ENCODE measurements around the gene DNMBP.

DNMBP gene

DNA sequence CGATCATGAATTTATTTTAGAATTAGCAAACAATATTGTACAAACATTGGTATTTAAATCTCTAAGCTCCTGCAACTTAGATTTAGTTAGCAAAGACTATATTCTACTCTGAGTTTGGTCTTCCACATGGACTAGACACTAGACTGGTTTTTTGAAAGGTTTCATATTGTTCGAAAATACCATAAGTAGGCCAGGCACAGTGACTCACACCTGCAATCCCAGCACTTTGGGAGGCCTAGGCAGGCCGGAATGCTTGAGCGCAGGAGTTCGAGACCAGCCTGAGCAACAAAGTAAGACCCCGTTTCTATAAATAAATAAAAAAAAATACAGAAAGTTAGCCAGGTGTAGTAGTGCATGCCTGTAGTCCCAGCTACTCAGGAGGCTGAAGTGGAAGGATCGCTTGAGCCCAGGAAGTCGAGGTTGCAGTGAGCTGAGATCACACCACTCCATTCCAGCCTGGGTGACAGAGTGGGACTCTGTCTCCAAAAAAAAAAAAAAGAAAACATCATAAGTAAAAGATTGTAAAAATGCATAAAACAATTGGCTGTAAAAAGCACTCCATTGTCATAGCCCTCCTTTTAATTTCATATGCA, 154.2 kb downstream of the DNMBP start:
- TF ChIP-seq GATA2 (IDR thresholded peaks at IDR 0.05; ENCODE audit: low read depth, low read length) (no peak), GATA3 (IDR thresholded peaks at IDR 0.05; ENCODE audit: low read depth, low read length) (no peak)

DNA sequence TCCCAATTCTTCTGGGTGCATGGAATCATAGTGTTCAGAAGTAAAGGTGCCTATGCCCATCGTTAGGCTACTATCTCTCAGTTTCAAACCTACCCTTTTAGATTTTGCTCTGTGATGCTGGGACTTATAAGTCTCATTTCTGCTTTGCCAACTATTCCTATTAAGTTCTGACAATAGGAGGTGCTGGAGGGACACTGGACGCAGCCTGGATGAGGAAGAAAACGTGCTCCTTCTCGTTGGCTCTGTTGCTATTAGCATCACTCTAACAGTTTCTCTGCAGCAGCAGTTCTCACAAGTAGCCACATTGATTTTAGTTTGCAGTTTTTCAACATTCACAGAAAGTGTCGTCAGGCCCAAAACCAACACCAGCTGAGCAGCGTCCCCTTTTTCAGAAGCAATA, 154.9 kb downstream of the DNMBP start:
- TF ChIP-seq GATA3 (IDR thresholded peaks at IDR 0.05; ENCODE audit: low read depth, low read length), result no peak
- TF ChIP-seq GATA2 (IDR thresholded peaks at IDR 0.05; ENCODE audit: low read depth, low read length), result no peak

DNA sequence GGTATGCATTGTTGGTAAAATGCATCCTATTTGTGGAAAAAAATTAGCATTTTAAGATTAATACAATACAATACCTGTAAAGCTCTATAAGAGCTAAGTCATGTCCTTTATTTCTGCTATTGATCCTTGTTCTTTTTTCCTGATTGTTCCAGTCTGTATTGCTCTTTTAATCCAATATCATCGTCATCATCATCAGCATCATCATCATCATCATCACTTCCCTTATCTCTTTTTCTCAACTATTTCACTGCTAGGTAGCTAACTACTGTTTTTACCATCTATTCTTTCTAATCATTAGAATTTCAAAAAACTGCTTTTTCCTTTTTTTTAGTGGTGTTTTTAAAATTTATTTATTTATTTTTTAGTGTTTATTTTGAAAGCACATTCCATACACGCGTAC, 156.1 kb downstream of the DNMBP start:
- TF ChIP-seq GATA2 (IDR thresholded peaks at IDR 0.05; ENCODE audit: low read depth, low read length) (no peak), GATA3 (IDR thresholded peaks at IDR 0.05; ENCODE audit: low read depth, low read length) (no peak)

DNA sequence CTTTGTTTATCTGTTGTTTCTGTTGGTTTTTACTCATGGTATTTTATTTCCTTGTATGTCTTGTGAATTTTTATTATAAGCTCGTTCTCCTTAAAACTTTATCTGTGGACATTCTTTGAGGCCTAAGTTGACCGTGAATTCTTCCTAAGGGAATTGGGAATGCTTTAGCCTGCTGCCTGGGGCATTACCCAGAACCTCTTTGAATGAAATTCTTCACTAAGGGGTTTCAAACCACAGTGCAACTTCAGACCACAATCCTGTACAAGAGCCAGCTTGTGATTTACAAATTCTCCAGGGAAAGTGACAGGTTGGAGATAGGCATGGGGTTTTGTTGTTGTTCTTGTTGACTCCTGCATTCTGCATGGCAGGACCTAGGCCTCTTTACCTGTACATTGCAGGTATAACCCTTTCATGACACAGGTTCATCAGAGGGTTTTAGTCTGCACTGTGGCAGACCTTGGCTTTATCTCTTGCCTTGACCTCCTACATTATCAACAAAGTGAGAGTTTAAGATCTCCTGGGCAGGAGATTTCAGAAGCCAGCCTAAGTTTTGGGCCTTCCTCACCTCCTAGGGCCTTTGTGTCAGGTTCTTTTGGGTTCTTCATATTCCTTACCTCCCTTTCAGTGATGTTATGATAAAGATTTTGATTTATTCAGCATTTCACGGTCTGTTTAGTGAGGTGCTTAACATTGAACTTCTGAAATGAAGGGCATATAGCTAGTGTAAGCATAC, 157.1 kb downstream of the DNMBP start:
- TF ChIP-seq GATA3 (IDR thresholded peaks at IDR 0.05; ENCODE audit: low read depth, low read length), result no peak
- TF ChIP-seq GATA2 (IDR thresholded peaks at IDR 0.05; ENCODE audit: low read depth, low read length), result no peak

DNA sequence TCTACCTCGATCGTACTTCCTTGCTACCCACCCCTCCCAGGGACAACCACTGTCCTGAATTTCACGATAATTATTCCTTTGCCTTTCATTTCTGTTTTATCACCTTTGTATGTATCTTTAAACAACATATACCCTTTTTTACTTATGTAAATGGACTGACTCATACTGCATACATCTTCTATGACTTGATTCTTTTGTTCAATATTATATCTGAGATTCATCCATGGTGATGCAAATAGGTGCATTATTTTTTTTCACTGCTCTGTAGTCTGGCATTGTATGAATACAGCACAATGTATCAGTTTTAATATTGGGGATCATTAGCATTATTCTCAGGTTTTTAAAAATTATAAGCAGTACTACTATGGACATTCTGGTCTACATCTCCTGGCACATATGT, 157.9 kb downstream of the DNMBP start:
- TF ChIP-seq GATA2 (IDR thresholded peaks at IDR 0.05; ENCODE audit: low read depth, low read length) (no peak), GATA3 (IDR thresholded peaks at IDR 0.05; ENCODE audit: low read depth, low read length) (no peak)

DNA sequence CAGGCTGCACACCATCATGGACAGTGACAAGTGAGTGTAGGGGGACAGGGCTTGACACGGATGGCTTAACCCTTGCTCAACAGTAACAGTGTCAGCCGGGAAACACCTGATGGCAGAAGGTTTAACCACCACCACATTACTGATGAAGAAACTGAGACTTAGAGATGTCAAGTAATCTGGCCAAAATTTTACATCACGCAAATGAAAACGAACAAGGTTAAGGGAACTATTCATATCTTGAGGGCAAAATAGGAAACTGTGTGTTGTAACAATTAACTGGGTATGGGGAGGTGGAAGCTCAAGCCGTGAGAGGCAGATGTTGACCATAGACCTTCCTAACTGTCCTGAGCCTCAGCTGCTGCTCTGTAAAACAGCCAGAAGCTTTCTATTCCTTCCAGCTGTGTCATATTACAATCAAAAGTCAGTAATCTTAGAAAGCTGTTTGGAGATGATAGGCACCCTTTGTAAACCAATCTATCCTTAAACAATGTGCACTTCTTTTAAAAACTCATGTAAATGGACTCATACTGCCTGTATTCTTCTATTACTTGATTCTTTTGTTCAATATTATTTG, 158.9 kb downstream of the DNMBP start:
- TF ChIP-seq GATA3 (IDR thresholded peaks at IDR 0.05; ENCODE audit: low read depth, low read length), result no peak

DNA sequence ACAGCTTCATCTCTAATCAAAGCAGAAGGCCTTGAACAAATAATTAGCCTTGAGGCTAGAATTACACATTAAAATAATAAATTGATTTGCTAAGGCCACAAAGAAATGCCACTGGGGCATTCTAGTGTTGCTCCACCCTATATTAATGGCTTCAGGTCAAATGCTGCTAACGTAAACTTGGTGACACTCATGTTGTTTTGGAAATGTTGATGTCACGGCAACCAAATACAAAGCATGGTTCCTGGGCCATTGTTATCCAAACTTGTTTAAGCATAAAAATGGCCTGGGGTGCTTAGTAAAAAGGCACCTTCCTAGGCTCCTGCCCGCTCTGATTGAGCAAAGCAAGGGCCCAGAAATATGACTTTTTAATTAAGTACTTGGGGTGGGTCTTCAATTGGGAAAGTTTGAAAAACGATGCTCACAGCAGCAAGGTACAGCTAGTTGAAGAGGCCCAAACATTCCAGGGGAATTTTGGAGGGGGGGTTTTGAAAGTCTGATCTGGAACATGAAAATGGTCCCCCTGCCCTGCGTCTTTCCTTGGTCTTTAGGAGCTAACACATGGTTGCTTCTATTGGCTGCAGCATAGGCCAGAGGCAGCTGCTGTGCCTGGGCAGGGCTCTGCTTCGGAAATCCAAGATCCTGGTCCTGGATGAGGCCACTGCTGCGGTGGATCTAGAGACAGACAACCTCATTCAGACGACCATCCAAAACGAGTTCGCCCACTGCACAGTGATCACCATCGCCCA, 159.6 kb downstream of the DNMBP start:
- no peak for TF ChIP-seq GATA3 (IDR thresholded peaks at IDR 0.05; ENCODE audit: low read depth, low read length)
- TF ChIP-seq GATA2 (IDR thresholded peaks at IDR 0.05; ENCODE audit: low read depth, low read length), result no peak

DNA sequence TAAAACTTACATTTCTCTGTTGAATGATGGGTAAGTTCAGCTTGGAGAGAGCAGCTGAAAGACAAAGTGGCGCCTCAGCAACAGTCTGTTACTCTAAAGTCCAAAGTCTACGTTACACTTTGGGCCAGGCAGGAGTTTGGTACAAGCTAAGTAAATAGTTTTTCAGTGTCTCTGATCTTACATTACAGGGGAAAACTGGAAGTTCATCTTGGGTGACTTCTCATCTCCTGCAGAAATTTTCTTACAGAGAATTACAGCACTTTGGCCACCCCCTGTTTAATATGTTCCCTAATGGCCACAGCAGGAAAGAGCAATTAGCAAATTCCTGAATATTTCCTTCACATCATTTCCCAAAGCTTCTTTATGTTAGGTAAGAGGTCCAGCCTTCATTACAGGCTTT, 160.2 kb downstream of the DNMBP start:
- no peak for TF ChIP-seq GATA2 (IDR thresholded peaks at IDR 0.05; ENCODE audit: low read depth, low read length)
- no peak for TF ChIP-seq GATA3 (IDR thresholded peaks at IDR 0.05; ENCODE audit: low read depth, low read length)

DNA sequence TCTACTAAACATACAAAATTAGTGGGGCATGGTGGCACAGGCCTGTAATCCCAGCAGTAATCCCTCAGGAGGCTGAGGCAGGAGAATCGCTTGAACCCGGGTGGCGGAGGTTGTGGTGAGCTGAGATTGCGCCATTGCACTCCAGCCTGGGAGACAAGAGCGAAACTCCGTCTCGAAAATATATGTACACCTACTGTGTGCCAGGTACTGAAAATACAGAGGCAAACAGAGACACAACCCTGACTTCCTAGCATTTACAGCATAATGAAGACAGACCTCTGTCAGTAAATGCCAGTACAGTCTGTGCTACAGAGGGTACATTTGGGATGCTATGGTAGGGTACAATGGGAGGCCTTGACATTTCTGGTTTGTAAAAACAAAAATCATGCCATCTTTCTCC, 160.7 kb downstream of the DNMBP start:
- TF ChIP-seq GATA3 (IDR thresholded peaks at IDR 0.05; ENCODE audit: low read depth, low read length) (no peak), GATA2 (IDR thresholded peaks at IDR 0.05; ENCODE audit: low read depth, low read length) (no peak)

DNA sequence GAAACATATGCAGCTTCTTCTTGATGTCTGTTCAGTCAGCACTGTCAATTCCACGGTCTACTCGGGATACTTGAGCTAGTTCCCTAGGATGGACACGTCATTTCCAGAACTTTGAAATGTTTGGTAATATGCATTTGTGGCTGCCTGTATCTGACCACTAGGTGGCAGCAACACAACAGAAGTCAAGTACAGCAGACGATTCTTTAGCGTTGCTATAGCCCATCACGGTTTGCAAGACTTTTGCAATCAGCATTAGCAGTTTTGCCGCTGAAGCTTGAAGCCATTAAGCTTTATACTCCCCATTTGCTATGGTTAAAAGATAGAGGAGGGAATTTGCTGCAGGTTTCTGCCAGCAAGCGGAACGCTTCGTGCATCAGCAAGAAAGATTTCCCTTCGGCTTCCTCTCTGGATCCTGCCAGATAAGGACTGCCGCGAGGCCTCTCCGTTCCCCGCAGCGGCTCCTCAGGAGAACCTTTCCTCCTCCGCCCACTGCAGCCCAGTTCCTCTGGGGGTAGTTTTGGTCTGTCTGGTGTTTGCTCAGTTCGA, 163.8 kb downstream of the DNMBP start:
- TF ChIP-seq GATA2 (IDR thresholded peaks at IDR 0.05; ENCODE audit: low read depth, low read length) (peak; percentile 27; the same call in 1 of the 2 replicates), GATA3 (IDR thresholded peaks at IDR 0.05; ENCODE audit: low read depth, low read length) (no peak)

DNA sequence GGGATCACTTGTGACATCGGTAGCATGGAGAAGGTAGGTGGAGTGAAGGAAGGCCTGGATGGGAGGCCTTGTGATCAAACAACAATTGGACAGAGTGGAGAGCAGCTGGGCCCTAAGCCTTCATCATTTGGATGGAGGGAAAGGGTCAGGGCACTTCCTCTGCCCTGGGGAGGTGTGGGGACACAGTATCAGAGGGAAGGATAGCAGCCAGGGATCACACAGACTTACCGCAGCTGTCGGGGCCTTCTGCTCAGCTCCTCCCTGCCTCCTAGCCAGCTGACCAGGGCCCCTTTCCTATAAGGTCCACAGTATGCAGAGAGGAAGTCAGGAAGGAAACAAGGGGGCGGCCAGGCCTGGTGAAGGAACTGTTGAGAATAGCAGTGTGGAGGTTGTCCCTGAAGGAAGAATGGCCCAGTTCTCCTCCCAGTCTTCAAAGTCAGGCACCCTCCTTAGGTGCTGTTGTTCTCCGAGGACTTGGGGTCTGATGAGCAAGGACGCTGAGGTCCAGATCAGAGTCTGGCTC, 165.3 kb downstream of the DNMBP start:
- TF ChIP-seq GATA3 (IDR thresholded peaks at IDR 0.05; ENCODE audit: low read depth, low read length) (no peak), GATA2 (IDR thresholded peaks at IDR 0.05; ENCODE audit: low read depth, low read length) (no peak)

DNA sequence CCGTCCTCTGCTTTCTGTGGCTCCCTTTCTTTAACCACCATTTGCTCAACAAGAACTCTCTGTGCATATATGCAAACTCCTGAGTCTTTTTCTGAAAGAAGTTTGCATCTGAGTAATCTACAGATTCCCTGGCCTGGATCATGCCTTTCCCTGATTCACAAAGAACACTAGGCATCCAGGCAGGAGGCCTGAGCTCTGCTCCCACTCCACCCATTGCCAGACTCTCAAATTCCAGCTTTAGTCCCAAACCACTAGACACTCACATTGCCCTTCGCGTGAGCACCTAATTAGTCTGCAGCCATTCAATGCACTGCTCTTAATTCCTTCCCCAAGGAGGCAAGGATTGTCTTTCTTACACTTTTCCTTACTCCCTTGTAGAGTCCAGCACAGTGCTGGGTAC, 166.4 kb downstream of the DNMBP start:
- no peak for TF ChIP-seq GATA2 (IDR thresholded peaks at IDR 0.05; ENCODE audit: low read depth, low read length)
- TF ChIP-seq GATA3 (IDR thresholded peaks at IDR 0.05; ENCODE audit: low read depth, low read length), result no peak

DNA sequence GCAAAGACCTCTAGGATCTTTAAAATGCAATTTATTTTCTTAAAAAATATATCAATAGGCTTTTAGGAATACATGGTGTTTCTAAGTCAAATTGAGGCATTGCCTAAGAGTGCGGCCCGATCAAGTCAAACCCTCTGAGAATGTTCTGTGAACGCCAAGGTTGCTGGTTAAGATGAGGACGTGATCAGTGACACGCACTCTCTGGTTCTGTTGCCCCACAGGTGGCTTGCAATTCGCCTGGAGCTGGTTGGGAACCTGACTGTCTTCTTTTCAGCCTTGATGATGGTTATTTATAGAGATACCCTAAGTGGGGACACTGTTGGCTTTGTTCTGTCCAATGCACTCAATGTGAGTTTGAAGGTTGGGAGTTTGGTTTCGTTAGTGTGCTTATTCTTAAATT, 168.0 kb downstream of the DNMBP start:
- TF ChIP-seq GATA3 (IDR thresholded peaks at IDR 0.05; ENCODE audit: low read depth, low read length) (no peak), GATA2 (IDR thresholded peaks at IDR 0.05; ENCODE audit: low read depth, low read length) (no peak)

DNA sequence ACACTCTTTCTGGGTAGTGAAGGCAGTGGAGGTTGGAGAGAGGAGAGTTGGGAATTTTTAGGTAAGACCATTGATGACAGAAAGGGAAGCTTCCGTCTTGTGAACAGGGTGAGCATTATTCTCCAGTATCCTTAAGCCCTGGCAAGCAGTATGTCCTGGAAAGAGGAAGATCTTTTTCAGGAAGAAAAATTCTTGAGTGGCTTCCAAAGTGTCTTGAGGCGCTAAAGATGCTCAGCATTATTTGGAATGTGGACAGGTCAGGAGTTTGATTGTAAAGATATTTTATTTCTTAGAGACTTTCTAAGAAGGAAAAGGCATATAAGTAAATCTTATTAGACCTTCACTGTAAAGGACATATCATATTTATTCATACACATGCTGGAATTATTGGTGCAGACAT, 173.0 kb downstream of the DNMBP start:
- TF ChIP-seq GATA2 (IDR thresholded peaks at IDR 0.05; ENCODE audit: low read depth, low read length) (no peak), GATA3 (IDR thresholded peaks at IDR 0.05; ENCODE audit: low read depth, low read length) (no peak)

Data from SH-SY5Y (cell line).